Large intestine (tissue), 3 donors: ENCODE data around the gene MGA. TPM values are rescaled to one million over a fixed set of nuclear protein-coding genes. Genes with fewer than 3 reads are reported as not detected.
A peak's percentile ranks its signal among the peaks of the same experiment; 100 is the strongest.

ENCODE experiments used
- DNase-seq, 2 donors: peaks; one replicate each; pipeline versions ENCODE4 v3.0.0 to v3.0.0-alpha.2; 2013
- H3K27ac ChIP-seq: one replicate; pipeline ENCODE4 v1.5.1; 2013; ENCODE audit warnings: low read length
- H3K27me3 ChIP-seq: 2 replicates; pipeline ENCODE4 v1.6.1; 2013; ENCODE audit warnings: low read length; ENCODE audit not compliant: control insufficient read depth, insufficient read depth
- H3K36me3 ChIP-seq: 2 replicates; pipeline ENCODE4 v1.6.1; 2013; ENCODE audit warnings: low read length; ENCODE audit not compliant: control insufficient read depth, insufficient read depth
- H3K4me1 ChIP-seq: one replicate; pipeline ENCODE4 v1.6.1; 2013; ENCODE audit warnings: low read length; ENCODE audit not compliant: control insufficient read depth, insufficient read depth
- H3K4me3 ChIP-seq: one replicate; pipeline ENCODE4 v1.5.1; 2013; ENCODE audit warnings: low read length
- H3K9me3 ChIP-seq: one replicate; pipeline ENCODE4 v1.6.1; 2013; ENCODE audit warnings: mild to moderate bottlenecking, low read depth, low read length, moderate library complexity; ENCODE audit not compliant: control insufficient read depth
- WGBS: methylation state at CpG from one replicate; pipeline ENCODE4 v1.1.5; 2013; ENCODE audit warnings: low lambda C conversion rate; ENCODE audit not compliant: insufficient coverage; 5-methylcytosine and 5-hydroxymethylcytosine counted together
- polyA plus RNA-seq: library from polyadenylated mRNA; unstranded; fragments of 120-200 nt; gene quantifications from one replicate; pipeline ENCODE4 v1.2.1, GENCODE V29; 2013

The MGA gene
- polyA plus RNA-seq, 1 donor, result 18.9 TPM

DNA sequence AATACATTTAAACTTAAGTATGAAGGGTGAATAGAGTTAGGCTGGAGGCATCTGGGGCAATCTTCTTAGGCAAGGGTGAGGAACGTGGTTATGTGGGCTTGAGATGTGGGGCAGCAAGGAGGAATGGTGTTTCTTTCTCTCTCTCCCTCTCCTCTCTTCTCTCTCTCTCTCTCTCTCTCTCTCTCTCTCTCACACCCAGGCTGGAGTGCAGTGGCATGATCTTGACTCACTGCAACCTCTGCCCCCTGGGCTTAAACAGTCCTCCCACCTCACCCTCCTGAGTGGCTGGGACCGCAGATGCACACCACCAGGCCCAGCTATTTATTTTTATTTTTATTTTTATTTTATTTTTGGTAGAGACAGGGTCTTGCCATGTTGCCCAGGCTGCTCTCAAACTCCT lies 4.0 kb upstream of the MGA start:
- WGBS, result no CpG with 5 or more reads among the region's 2 CpGs
- DNase-seq, result peak; percentile 27 to 29
- H3K4me1 ChIP-seq, result peaks cover 17% of the 10 kb centered on the region
- no peaks in the 10 kb centered on the region for H3K27me3 ChIP-seq
- H3K9me3 ChIP-seq, result peaks cover 17% of the 10 kb centered on the region
- peak overlapping the region; percentile 13 for H3K27ac ChIP-seq
- H3K4me3 ChIP-seq, result no peak overlapping the region
- no peaks in the 10 kb centered on the region for H3K36me3 ChIP-seq

DNA sequence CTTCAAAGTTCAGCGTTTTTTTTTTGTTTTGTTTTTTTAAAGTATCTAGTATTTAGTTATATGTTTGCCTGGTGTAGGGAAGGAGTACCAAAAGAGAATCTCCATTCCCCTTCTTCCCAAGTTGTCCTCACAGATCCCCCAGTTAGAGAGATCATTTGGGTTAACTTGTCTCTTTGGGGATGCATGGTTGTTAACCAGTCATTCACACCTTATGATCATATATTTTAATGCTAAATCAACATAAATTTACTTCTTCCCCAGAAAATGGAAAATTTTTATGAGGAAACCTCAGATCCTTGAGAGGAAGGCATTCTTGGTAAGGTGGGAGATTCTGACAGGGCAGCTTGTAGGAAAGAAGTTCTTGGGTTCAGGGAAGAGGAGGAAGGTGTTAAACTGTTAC lies 1.5 kb upstream of the MGA start:
- no CpG with 5 or more reads among the region's 1 CpG for WGBS
- H3K27ac ChIP-seq, result no peak overlapping the region
- H3K36me3 ChIP-seq, result no peaks in the 10 kb centered on the region
- peaks cover 17% of the 10 kb centered on the region for H3K9me3 ChIP-seq
- no peak for DNase-seq
- peaks cover 23% of the 10 kb centered on the region for H3K4me1 ChIP-seq
- H3K4me3 ChIP-seq, result no peak overlapping the region
- H3K27me3 ChIP-seq, result no peaks in the 10 kb centered on the region

- no peak overlapping the region for H3K27ac ChIP-seq
- no peaks in the 10 kb centered on the region for H3K27me3 ChIP-seq
- WGBS, result no CpG with 5 or more reads among the region's 2 CpGs
- no peak overlapping the region for H3K4me3 ChIP-seq
- H3K4me1 ChIP-seq, result peaks cover 23% of the 10 kb centered on the region
- peaks cover 17% of the 10 kb centered on the region for H3K9me3 ChIP-seq
- no peak for DNase-seq
- no peaks in the 10 kb centered on the region for H3K36me3 ChIP-seq
These were observed 1.0 kb upstream of the MGA start for GRCh38 chr15:41659190-41659589.

DNA sequence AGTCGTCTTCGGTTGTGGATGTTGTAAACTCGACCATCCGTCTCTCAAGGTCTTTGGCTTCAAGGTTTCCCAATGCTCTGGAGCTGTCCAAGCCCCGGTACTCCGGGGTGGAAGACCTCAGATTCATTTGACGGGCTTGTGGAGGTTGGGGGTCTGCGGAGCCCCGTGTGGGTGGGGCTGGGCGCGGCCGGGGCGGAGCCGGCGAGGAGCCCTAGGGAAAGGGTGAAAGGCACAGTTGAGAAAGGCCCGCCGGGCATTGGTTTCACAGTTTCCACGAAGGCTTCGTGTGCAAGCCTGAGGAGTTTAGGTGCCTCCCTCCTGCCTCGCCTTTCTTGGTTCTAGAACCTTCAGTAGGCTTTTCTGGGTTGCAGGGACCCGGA lies 360 bp upstream of the MGA start:
- no peaks in the 10 kb centered on the region for H3K36me3 ChIP-seq
- H3K4me1 ChIP-seq, result peaks cover 23% of the 10 kb centered on the region
- H3K9me3 ChIP-seq, result peaks cover 17% of the 10 kb centered on the region
- peak overlapping the region; percentile 91 for H3K27ac ChIP-seq
- no peaks in the 10 kb centered on the region for H3K27me3 ChIP-seq
- no CpG with 5 or more reads among the region's 21 CpGs for WGBS
- H3K4me3 ChIP-seq, result peak overlapping the region; percentile 54
- DNase-seq, result peak in 1 of 2 donors; percentile 12

GRCh38 chr15:41661078-41661517 lies 893 bp downstream of the MGA start:
- H3K27ac ChIP-seq, result peak overlapping the region; percentile 91
- peak overlapping the region; percentile 54 for H3K4me3 ChIP-seq
- H3K27me3 ChIP-seq, result no peaks in the 10 kb centered on the region
- peaks cover 17% of the 10 kb centered on the region for H3K9me3 ChIP-seq
- DNase-seq, result peak in 1 of 2 donors; percentile 5
- H3K36me3 ChIP-seq, result no peaks in the 10 kb centered on the region
- H3K4me1 ChIP-seq, result peaks cover 20% of the 10 kb centered on the region
- WGBS, result 0% methylated on average over 2 of the region's 9 CpGs

DNA sequence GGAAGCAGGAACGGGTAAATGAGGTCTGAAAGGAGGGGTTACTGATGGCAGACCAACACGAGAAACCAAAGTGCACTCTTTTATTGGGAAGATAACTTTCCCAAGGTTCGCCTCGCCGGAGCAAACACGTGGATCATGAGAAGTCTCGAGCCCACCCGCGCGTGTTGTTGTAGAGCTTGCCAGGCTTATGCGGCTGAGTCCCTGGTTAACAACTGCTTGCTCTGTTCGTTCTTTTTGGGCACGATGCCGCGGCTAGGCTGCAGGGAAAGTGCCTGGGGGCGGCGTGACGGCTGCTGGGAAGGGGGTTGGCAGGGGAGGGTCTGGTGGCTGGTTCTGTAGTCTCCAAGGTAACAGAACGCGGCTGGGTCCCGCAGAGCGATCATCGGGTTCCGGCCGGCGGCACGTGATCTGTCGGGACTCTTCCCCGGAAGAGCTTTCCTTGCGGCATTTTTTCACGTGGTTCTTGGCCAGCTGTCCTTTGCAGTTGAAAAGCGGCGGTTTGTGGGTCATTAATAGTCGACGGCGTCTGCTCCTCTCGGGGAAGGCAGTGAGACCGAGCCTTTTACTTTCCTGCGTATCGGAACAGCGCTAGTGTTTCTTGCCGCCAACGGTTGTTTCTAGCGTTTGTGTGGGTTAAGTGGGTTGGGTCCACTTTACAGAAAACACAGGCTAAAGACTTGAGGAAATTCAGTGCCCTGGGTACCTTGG lies 1.5 kb downstream of the MGA start:
- no peaks in the 10 kb centered on the region for H3K36me3 ChIP-seq
- WGBS, result 0% methylated on average over 1 of the region's 44 CpGs
- H3K27me3 ChIP-seq, result no peaks in the 10 kb centered on the region
- peak overlapping the region; percentile 31 for H3K27ac ChIP-seq
- H3K4me1 ChIP-seq, result peaks cover 20% of the 10 kb centered on the region
- H3K4me3 ChIP-seq, result peak overlapping the region; percentile 54
- DNase-seq, result peak; percentile 64 to 89
- peaks cover 14% of the 10 kb centered on the region for H3K9me3 ChIP-seq

DNA sequence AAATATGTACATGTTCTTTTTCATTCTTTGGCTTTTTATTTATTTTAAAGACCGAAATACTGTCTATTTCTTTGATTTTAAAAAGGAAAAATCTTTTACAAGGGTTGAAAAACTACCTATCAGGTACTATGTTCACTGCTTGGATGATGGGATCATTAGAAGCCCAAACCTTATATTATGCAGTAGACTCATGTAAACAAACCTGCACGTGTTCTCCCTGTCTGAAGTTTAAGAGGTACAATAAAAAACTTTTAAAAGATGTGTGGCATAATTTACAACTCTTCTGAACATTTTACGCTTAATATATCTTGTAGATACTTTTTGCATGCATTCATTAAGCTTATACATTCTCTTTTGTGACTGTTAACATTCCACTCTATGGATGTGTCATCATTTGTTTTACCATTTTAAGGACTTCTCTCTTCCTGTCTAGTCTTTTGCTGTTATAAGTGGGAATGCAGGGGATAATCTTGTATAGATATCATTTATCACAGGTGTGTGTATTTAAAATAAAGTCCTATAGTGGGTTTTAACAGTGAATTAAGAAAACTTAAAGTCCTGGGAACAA lies 6.2 kb downstream of the MGA start:
- no peak overlapping the region for H3K4me3 ChIP-seq
- peaks cover 4% of the 10 kb centered on the region for H3K4me1 ChIP-seq
- no peaks in the 10 kb centered on the region for H3K27me3 ChIP-seq
- peaks cover 8% of the 10 kb centered on the region for H3K36me3 ChIP-seq
- 27% methylated on average over 2 of the region's 3 CpGs for WGBS
- H3K27ac ChIP-seq, result no peak overlapping the region
- H3K9me3 ChIP-seq, result no peaks in the 10 kb centered on the region
- no peak for DNase-seq

DNA sequence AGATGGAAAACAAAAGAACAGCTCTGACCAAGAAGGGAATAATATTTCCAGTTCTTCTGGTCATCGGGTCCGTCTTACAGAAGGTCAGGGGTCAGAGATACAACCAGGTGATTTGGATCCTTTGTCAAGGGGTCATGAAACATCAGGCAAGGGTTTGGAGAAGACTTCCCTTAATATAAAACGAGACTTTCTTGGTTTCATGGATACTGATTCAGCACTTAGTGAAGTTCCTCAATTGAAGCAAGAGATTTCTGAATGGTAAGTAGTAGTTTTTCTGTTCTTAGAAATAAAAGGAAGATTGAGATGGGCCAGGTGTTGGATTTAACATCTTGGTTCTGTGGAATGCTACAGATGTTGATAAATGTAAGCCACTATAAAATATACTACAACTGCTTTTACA lies 9.5 kb downstream of the MGA start:
- Histone ChIP-seq H3K27me3 (no peaks in the 10 kb centered on the region), H3K27ac (no peak overlapping the region), H3K4me1 (no peaks in the 10 kb centered on the region), H3K9me3 (no peaks in the 10 kb centered on the region), H3K36me3 (peaks cover 8% of the 10 kb centered on the region), H3K4me3 (no peak overlapping the region)
- 80% methylated on average over 1 of the region's 3 CpGs for WGBS
- no peak for DNase-seq

GRCh38 chr15:41671656-41672648 lies 11.7 kb downstream of the MGA start:
- 81% methylated on average over 2 of the region's 7 CpGs for WGBS
- DNase-seq, result no peak
- Histone ChIP-seq H3K27me3 (no peaks in the 10 kb centered on the region), H3K4me3 (no peak overlapping the region), H3K36me3 (peaks cover 8% of the 10 kb centered on the region), H3K4me1 (no peaks in the 10 kb centered on the region), H3K27ac (no peak overlapping the region), H3K9me3 (no peaks in the 10 kb centered on the region)

- H3K4me3 ChIP-seq, result no peak overlapping the region
- no peaks in the 10 kb centered on the region for H3K27me3 ChIP-seq
- DNase-seq, result no peak
- no peak overlapping the region for H3K27ac ChIP-seq
- peaks cover 10% of the 10 kb centered on the region for H3K9me3 ChIP-seq
- WGBS, result 83% methylated on average over 1 of the region's 4 CpGs
- no peaks in the 10 kb centered on the region for H3K4me1 ChIP-seq
- H3K36me3 ChIP-seq, result peaks cover 2% of the 10 kb centered on the region
These were observed 15.1 kb downstream of the MGA start for GRCh38 chr15:41675337-41675736.
